HPDE6-E6E7 (cell line): ENCODE measurements around the gene SLC25A34.

Source experiments
- DNase-seq: peaks from one replicate; pipeline ENCODE4 v3.0.0; 2011; ENCODE audit warnings: missing footprints; ENCODE audit errors: extremely low spot score

SLC25A34 gene

GRCh38 chr1:15775706-15776105 lies 39.6 kb downstream of the SLC25A34 start:
- no peak for DNase-seq

GRCh38 chr1:15777909-15778707 lies 42.0 kb downstream of the SLC25A34 start:
- no peak for DNase-seq

- no peak for DNase-seq
Measured at GRCh38 chr1:15785683-15786082, 49.6 kb downstream of the SLC25A34 start.

GRCh38 chr1:15786581-15786980 lies 50.5 kb downstream of the SLC25A34 start:
- no peak for DNase-seq

- DNase-seq = peak; percentile 67
Measured at GRCh38 chr1:15788624-15789301, 52.7 kb downstream of the SLC25A34 start.
